Esophagus muscularis mucosa (tissue), 4 donors: Measurements from ENCODE around the gene PDS5A. TPM values are rescaled to one million over a fixed set of nuclear protein-coding genes. Genes with fewer than 3 reads are reported as not detected.

Experiments used
- DNase-seq: peaks from one replicate; pipeline ENCODE4 v3.0.0-alpha.2; 2017; ENCODE audit errors: extremely low spot score
- H3K27ac ChIP-seq, 4 donors: fragments of 200-600 bp; sonication (generic); replicated peaks in 1 of 4; 1 replicate in 3 of 4; 2 replicates in 1 of 4; pipeline ENCODE4 v1.5.1; 2016 to 2019; ENCODE audit warnings: mild to moderate bottlenecking in 1 of 4
- H3K27me3 ChIP-seq, 4 donors: fragments of 200-600 bp; sonication (generic); one replicate each; pipeline versions ENCODE4 v1.5.1 to v1.6.0; 2016 to 2019
- H3K36me3 ChIP-seq, 4 donors: fragments of 200-600 bp; sonication (generic); one replicate each; pipeline ENCODE4 v1.5.1; 2016 to 2019
- H3K4me1 ChIP-seq, 4 donors: fragments of 200-600 bp; sonication (generic); one replicate each; pipeline ENCODE4 v1.5.1; 2016 to 2019
- H3K4me3 ChIP-seq, 4 donors: fragments of 200-600 bp; sonication (generic); 1 replicate in 2 of 4; 2 replicates in 2 of 4; pipeline ENCODE4 v1.5.1; 2016 to 2019; ENCODE audit warnings: mild to moderate bottlenecking in 4 of 4, moderate library complexity in 1 of 4
- H3K9me3 ChIP-seq, 4 donors: fragments of 200-600 bp; sonication (generic); 1 replicate in 3 of 4; 2 replicates in 1 of 4; pipeline ENCODE4 v1.5.1; 2016 to 2019
- EP300 ChIP-seq: sonication (generic); formaldehyde crosslinking; IDR thresholded peaks from one replicate; pipeline ENCODE4 v1.6.1; 2017; ENCODE audit warnings: antibody characterized with exemption
- POLR2A ChIP-seq: fragments of 450-650 bp; IDR thresholded peaks from one replicate; pipeline ENCODE4 v1.6.1; 2017; ENCODE audit warnings: antibody characterized with exemption, moderate library complexity, mild to moderate bottlenecking, low read depth
- POLR2AphosphoS5 ChIP-seq, 2 donors: sonication (generic); formaldehyde crosslinking; IDR thresholded peaks; one replicate each; pipeline ENCODE4 v1.6.1; 2017; ENCODE audit warnings: antibody characterized with exemption in 2 of 2
- WGBS: methylation state at CpG from one replicate; pipeline ENCODE4 v1.1.5; 2018; 5-methylcytosine and 5-hydroxymethylcytosine counted together
- intact Hi-C: fragments of 100-400 bp; cut with DNase I; formaldehyde crosslinking; loops from one replicate; pipeline ENCODE4 v1.15.1; 2023
- total RNA-seq, 4 donors: library from RNA; depleted of rRNA; stranded (reverse); fragments of >200 nt; gene quantifications; one replicate each; pipeline versions ENCODE4 v1.1.0 to v1.2.1, GENCODE V29; 2016
- TF ChIP-seq, protein P1 (sequence below), 3 experiments: fragments of 200-600 bp in 2 of 3; fragments of 450-650 bp in 1 of 3; sonication (generic) in 2 of 3; IDR thresholded peaks; one replicate each; pipeline ENCODE4 v1.5.1; 2017 to 2019; ENCODE audit warnings: antibody characterized with exemption in 3 of 3, mild to moderate bottlenecking in 2 of 3, moderate library complexity in 1 of 3

Gene PDS5A
- total RNA-seq, 4 donors from 2014 or later: 48.2 to 56.1 (median 51.3) TPM

DNA sequence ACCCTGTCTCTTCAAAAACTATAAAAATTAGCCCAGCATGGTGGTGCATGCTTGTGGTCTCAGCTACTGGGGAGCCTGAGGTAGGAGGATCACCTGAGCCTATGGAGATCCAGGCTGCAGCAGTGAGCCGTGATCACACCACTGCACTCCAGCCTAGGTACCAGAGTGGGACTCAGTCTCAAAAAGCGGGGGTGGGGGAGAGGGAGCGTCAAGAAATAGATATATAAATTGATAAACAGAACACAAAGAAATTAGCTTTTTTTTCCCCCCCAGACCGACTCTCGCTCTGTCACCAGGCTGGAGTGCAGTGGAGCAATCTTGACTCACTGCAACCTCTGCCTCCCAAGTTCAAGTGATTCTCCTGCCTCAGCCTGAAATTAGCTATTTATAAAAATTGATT, 14.1 kb downstream of the PDS5A start:
- no peak for TF ChIP-seq POLR2A
- TF ChIP-seq POLR2AphosphoS5 (IDR thresholded peaks at IDR 0.05): no peak
- no peak for TF ChIP-seq EP300
- TF ChIP-seq, protein P1, sequence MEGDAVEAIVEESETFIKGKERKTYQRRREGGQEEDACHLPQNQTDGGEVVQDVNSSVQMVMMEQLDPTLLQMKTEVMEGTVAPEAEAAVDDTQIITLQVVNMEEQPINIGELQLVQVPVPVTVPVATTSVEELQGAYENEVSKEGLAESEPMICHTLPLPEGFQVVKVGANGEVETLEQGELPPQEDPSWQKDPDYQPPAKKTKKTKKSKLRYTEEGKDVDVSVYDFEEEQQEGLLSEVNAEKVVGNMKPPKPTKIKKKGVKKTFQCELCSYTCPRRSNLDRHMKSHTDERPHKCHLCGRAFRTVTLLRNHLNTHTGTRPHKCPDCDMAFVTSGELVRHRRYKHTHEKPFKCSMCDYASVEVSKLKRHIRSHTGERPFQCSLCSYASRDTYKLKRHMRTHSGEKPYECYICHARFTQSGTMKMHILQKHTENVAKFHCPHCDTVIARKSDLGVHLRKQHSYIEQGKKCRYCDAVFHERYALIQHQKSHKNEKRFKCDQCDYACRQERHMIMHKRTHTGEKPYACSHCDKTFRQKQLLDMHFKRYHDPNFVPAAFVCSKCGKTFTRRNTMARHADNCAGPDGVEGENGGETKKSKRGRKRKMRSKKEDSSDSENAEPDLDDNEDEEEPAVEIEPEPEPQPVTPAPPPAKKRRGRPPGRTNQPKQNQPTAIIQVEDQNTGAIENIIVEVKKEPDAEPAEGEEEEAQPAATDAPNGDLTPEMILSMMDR (IDR thresholded peaks at IDR 0.05): no peak
- intact Hi-C loops: no loop called here
- no peak for DNase-seq
- peaks cover 0 to 39% (median 14%) of the 10 kb centered on the region in 4 donors for H3K4me1 ChIP-seq
- no peaks in the 10 kb centered on the region for H3K27me3 ChIP-seq
- no peak overlapping the region for H3K27ac ChIP-seq
- H3K4me3 ChIP-seq: no peak overlapping the region
- 100% methylated on average over 5 of the region's 5 CpGs for WGBS
- H3K9me3 ChIP-seq: no peaks in the 10 kb centered on the region
- H3K36me3 ChIP-seq: peaks cover 0 to 6% (median 0%) of the 10 kb centered on the region in 4 donors

DNA sequence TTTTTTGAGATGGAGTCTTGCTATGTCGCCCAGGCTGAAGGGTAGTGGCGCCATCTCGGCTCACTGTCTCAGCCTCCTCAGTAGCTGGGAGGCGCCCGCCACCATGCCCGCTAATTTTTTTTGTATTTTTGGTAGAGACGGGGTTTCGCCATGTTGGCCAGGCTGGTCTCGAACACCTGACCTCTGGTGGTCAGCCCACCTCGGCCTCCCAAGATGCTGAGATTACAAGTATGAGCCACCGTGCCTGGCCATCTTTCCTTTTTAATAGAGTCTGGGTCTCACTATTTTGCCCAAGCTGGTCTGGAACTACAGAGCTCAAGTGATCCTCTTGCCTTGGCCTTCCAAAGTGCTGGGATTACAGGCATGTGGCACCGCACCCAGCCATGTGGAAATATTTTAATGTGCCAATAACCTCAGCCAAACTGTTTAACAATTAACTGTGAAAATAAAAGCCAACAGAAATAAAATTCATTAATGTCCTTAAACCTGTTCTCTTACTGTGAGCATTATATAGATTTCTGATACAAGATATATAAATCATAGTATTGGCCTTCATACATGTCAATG, 16.3 kb downstream of the PDS5A start:
- DNase-seq: no peak
- H3K9me3 ChIP-seq: no peaks in the 10 kb centered on the region
- intact Hi-C loops: no loop called here
- H3K27me3 ChIP-seq: no peaks in the 10 kb centered on the region
- WGBS: 91% methylated on average over 12 of the region's 12 CpGs
- no peaks in the 10 kb centered on the region for H3K36me3 ChIP-seq
- H3K4me1 ChIP-seq: peaks cover 0 to 41% (median 10%) of the 10 kb centered on the region in 4 donors
- H3K27ac ChIP-seq: no peak overlapping the region
- TF ChIP-seq, protein P1 (IDR thresholded peaks at IDR 0.05): no peak
- no peak for TF ChIP-seq EP300
- TF ChIP-seq POLR2A: no peak
- no peak for TF ChIP-seq POLR2AphosphoS5 (IDR thresholded peaks at IDR 0.05)
- no peak overlapping the region for H3K4me3 ChIP-seq

DNA sequence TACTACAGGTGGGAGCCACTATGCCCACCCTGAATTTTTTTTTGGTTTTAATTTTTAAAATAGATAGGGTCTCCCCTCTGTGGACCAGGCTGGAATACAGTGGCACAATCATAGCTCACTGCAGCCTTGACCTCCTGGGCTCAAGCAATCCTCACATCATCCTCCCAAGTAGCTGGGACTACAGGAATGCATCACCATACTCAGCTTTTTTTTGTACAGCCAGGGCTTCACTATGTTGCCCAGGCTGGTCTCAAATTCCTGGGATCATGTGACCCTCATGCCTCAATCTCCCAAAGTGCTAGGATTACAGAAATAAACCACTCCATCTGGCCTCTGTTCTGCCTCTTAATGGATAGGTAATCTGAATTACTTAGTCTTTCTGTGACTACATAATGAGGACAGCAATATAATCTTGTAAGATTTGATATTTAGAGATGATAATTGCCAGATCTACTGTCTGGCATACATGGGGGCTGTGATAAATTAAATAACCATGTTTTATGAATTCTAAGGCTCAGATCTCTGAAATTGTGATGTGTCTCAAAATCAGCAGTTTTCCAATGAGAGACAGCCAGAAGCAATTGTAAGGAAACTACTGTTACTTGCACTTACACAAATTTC, 26.7 kb downstream of the PDS5A start:
- peaks cover 0 to 4% (median 0%) of the 10 kb centered on the region in 4 donors for H3K36me3 ChIP-seq
- H3K4me3 ChIP-seq: no peak overlapping the region
- no peaks in the 10 kb centered on the region for H3K9me3 ChIP-seq
- TF ChIP-seq EP300 (no peak), POLR2A (no peak), POLR2AphosphoS5 (IDR thresholded peaks at IDR 0.05) (no peak)
- TF ChIP-seq, protein P1 (IDR thresholded peaks at IDR 0.05): no peak
- intact Hi-C loops: no loop called here
- no peak overlapping the region for H3K27ac ChIP-seq
- DNase-seq: no peak
- H3K27me3 ChIP-seq: no peaks in the 10 kb centered on the region
- H3K4me1 ChIP-seq: peaks cover 10 to 33% (median 22%) of the 10 kb centered on the region in 4 donors

DNA sequence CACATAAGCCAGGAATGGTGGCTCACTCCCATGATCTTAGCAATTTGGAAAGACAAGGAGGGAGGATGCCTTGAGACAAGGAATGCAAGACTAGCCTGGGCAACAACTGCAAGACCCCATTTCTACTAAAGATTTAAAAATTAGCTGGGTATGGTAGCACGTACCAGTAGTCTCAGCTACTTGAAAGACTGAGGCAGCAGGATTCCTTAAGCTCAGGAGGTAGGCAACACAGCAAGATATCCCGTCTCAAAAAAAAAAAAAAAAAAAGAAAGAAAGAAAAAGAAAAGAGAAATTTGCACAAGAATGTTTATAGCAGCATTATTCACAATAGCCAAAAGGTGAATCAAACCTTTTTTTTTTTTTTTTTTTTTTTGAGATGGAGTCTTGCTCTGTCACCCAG, 29.7 kb downstream of the PDS5A start:
- no peak overlapping the region for H3K27ac ChIP-seq
- intact Hi-C loops: no loop called here
- H3K4me3 ChIP-seq: no peak overlapping the region
- no peaks in the 10 kb centered on the region for H3K27me3 ChIP-seq
- peaks cover 6 to 36% (median 26%) of the 10 kb centered on the region in 4 donors for H3K4me1 ChIP-seq
- DNase-seq: no peak
- WGBS: 95% methylated on average over 2 of the region's 2 CpGs
- TF ChIP-seq POLR2AphosphoS5 (IDR thresholded peaks at IDR 0.05) (no peak), EP300 (no peak), POLR2A (no peak)
- TF ChIP-seq, protein P1 (IDR thresholded peaks at IDR 0.05): no peak
- no peaks in the 10 kb centered on the region for H3K36me3 ChIP-seq
- no peaks in the 10 kb centered on the region for H3K9me3 ChIP-seq
